SK-N-SH (cell line): ENCODE data around the gene SPTBN1. TPM values are rescaled to one million over a fixed set of nuclear protein-coding genes. Genes with fewer than 3 reads are reported as not detected.
A peak's percentile ranks its signal among the peaks of the same experiment; 100 is the strongest.

Experiments used
- CTCF ChIA-PET: fragments of 300-600, 350-600 bp; formaldehyde crosslinking; extraction: SDS; loops from one replicate; lab custom pipeline; 2021; lab: Yijun Ruan, JAX
- POLR2A ChIA-PET: fragments of 350-600 bp; sonication (Branson Sonifier 250); formaldehyde crosslinking; extraction: SDS; loops from one replicate; lab custom pipeline; 2020; ENCODE audit warnings: antibody characterized with exemption, inconsistent platforms; lab: Yijun Ruan, JAX
- DNase-seq: peaks from one replicate; pipeline ENCODE4 v3.0.0; 2012
- H2AFZ ChIP-seq: fragments of 200-600 bp; sonication (generic); 2 replicates; pipeline ENCODE4 v1.8.1; 2016; ENCODE audit warnings: antibody characterized with exemption, mild to moderate bottlenecking, low read depth
- H3F3A ChIP-seq: fragments of 200-600 bp; sonication (generic); replicated peaks from 2 replicates; pipeline ENCODE3; 2016; ENCODE audit warnings: antibody characterized with exemption, mild to moderate bottlenecking; ENCODE audit not compliant: insufficient read depth
- H3K27ac ChIP-seq, 2 experiments: fragments of 200-500 bp in 1 of 2; fragments of 200-600 bp in 1 of 2; sonication (Bioruptor generic) in 1 of 2; sonication (generic), shearing (Covaris generic) in 1 of 2; 2 replicates each; pipeline versions ENCODE4 v1.5.1 to v1.6.1; 2014 to 2016; ENCODE audit warnings: low read depth in 2 of 2, inconsistent platforms in 1 of 2, low read length in 1 of 2, mild to moderate bottlenecking in 1 of 2, mixed read lengths in 1 of 2
- H3K27me3 ChIP-seq: fragments of 200-600 bp; sonication (generic), shearing (Covaris generic); 2 replicates; pipeline ENCODE4 v1.6.1; 2016; ENCODE audit warnings: mixed run types; ENCODE audit not compliant: insufficient read depth
- H3K36me3 ChIP-seq, 2 experiments: fragments of 200-500 bp in 1 of 2; fragments of 200-600 bp in 1 of 2; sonication (Bioruptor generic) in 1 of 2; sonication (generic) in 1 of 2; replicated peaks in 1 of 2; 2 replicates each; pipeline versions ENCODE3 to v1.5.1; 2014 to 2016; ENCODE audit warnings: low read length in 1 of 2, mild to moderate bottlenecking in 1 of 2; ENCODE audit not compliant: insufficient read depth in 2 of 2, control insufficient read depth in 1 of 2
- H3K4me1 ChIP-seq, 2 experiments: fragments of 200-500 bp in 1 of 2; fragments of 200-600 bp in 1 of 2; sonication (Bioruptor generic) in 1 of 2; sonication (generic), shearing (Covaris generic) in 1 of 2; 2 replicates each; pipeline versions ENCODE4 v1.5.1 to v1.6.1; 2014 to 2016; ENCODE audit warnings: low read depth in 1 of 2, low read length in 1 of 2, mixed run types in 1 of 2; ENCODE audit not compliant: insufficient read depth in 2 of 2, control insufficient read depth in 1 of 2
- H3K4me2 ChIP-seq: fragments of 200-600 bp; sonication (generic), shearing (Covaris generic); 2 replicates; pipeline ENCODE4 v1.6.1; 2017; ENCODE audit warnings: mixed run types
- H3K4me3 ChIP-seq, 2 experiments: fragments of 200-500 bp in 1 of 2; fragments of 200-600 bp in 1 of 2; sonication (Bioruptor generic) in 1 of 2; sonication (generic), shearing (Covaris generic) in 1 of 2; 2 replicates each; pipeline versions ENCODE4 v1.5.1 to v1.8.1; 2014 to 2016; ENCODE audit warnings: low read depth in 2 of 2, inconsistent platforms in 1 of 2, low read length in 1 of 2, mild to moderate bottlenecking in 1 of 2, mixed read lengths in 1 of 2, moderate library complexity in 1 of 2
- H3K79me2 ChIP-seq: fragments of 200-600 bp; sonication (generic); 2 replicates; pipeline ENCODE4 v1.8.1; 2017; ENCODE audit warnings: mild to moderate bottlenecking; ENCODE audit not compliant: insufficient read depth
- H3K9ac ChIP-seq: fragments of 200-600 bp; sonication (generic); 2 replicates; pipeline ENCODE4 v1.6.1; 2017; ENCODE audit warnings: mixed run types
- H3K9me2 ChIP-seq: fragments of 200-600 bp; sonication (generic); 2 replicates; pipeline ENCODE4 v1.6.1; 2017; ENCODE audit warnings: mixed run types
- H3K9me3 ChIP-seq: fragments of 200-600 bp; sonication (generic); 2 replicates; pipeline ENCODE4 v1.6.1; 2017; ENCODE audit warnings: mixed run types, mild to moderate bottlenecking, moderate library complexity
- H4K20me1 ChIP-seq: fragments of 200-600 bp; sonication (generic); 2 replicates; pipeline ENCODE4 v1.6.1; 2017; ENCODE audit warnings: mild to moderate bottlenecking, mixed run types; ENCODE audit not compliant: insufficient read depth
- CHD2 ChIP-seq: fragments of 150-350 bp; IDR thresholded peaks from 2 replicates; pipeline ENCODE4 v1.6.1; 2018; ENCODE audit warnings: low read length; ENCODE audit not compliant: partially characterized antibody
- CTCF ChIP-seq: fragments of 200-600 bp; sonication (generic); IDR thresholded peaks from 2 replicates; pipeline ENCODE4 v1.6.1; 2017; ENCODE audit warnings: antibody characterized with exemption, mild to moderate bottlenecking, moderate library complexity
- EP300 ChIP-seq, 2 experiments: IDR thresholded peaks; 2 replicates each; pipeline versions ENCODE4 v1.4.0 to v1.6.1; 2012; ENCODE audit warnings: borderline replicate concordance in 1 of 2, low read depth in 1 of 2, low read length in 1 of 2
- FOSL2 ChIP-seq: IDR thresholded peaks from 2 replicates; pipeline ENCODE4 v1.4.0; 2012; ENCODE audit warnings: low read depth, mild to moderate bottlenecking, moderate library complexity, borderline replicate concordance
- GABPA ChIP-seq: IDR thresholded peaks from 2 replicates; pipeline ENCODE4 v1.4.0; 2012; ENCODE audit warnings: low read depth, mild to moderate bottlenecking
- GATA2 ChIP-seq: sonication (generic); formaldehyde crosslinking; IDR thresholded peaks from 2 replicates; pipeline ENCODE4 v1.5.0; 2020; ENCODE audit warnings: mild to moderate bottlenecking, missing genetic modification reagents
- MEF2A ChIP-seq: IDR thresholded peaks from 2 replicates; pipeline ENCODE4 v1.4.0; 2012; ENCODE audit warnings: low read depth, borderline replicate concordance
- MXI1 ChIP-seq: IDR thresholded peaks from 2 replicates; pipeline ENCODE4 v1.6.1; 2012; ENCODE audit warnings: mild to moderate bottlenecking, low read depth, low read length, improper control_type of control experiment
- NFIC ChIP-seq: IDR thresholded peaks from 2 replicates; pipeline ENCODE4 v1.4.0; 2012; ENCODE audit warnings: borderline replicate concordance
- PBX3 ChIP-seq: IDR thresholded peaks from 2 replicates; pipeline ENCODE4; 2012
- POLR2AphosphoS5 ChIP-seq: IDR thresholded peaks from 2 replicates; pipeline ENCODE4 v1.6.1; 2012; ENCODE audit warnings: low read depth, low read length
- RAD21 ChIP-seq: IDR thresholded peaks from 2 replicates; pipeline ENCODE4 v1.6.1; 2012; ENCODE audit warnings: mild to moderate bottlenecking, low read length
- RCOR1 ChIP-seq: fragments of 150-350 bp; IDR thresholded peaks from 2 replicates; pipeline ENCODE4 v1.6.1; 2017; ENCODE audit warnings: antibody characterized with exemption, low read length
- RFX5 ChIP-seq: IDR thresholded peaks from 2 replicates; pipeline ENCODE4 v1.6.1; 2012; ENCODE audit warnings: mild to moderate bottlenecking, improper control_type of control experiment, low read length
- RXRA ChIP-seq: IDR thresholded peaks from 2 replicates; pipeline ENCODE4 v1.4.0; 2012; ENCODE audit warnings: low read depth, mild to moderate bottlenecking, borderline replicate concordance
- SIN3A ChIP-seq: IDR thresholded peaks from 2 replicates; pipeline ENCODE4 v1.6.1; 2012; ENCODE audit warnings: low read depth, mild to moderate bottlenecking, low read length, moderate library complexity, borderline replicate concordance
- TAF1 ChIP-seq: IDR thresholded peaks from 2 replicates; pipeline ENCODE4 v1.6.1; 2012; ENCODE audit warnings: low read depth, mild to moderate bottlenecking, low read length, moderate library complexity, borderline replicate concordance
- TCF12 ChIP-seq: IDR thresholded peaks from 2 replicates; pipeline ENCODE4 v1.4.0; 2012
- TEAD4 ChIP-seq: IDR thresholded peaks from 2 replicates; pipeline ENCODE4 v1.4.0; 2012; ENCODE audit warnings: mild to moderate bottlenecking, borderline replicate concordance; ENCODE audit not compliant: insufficient read depth
- USF2 ChIP-seq: fragments of 150-350 bp; IDR thresholded peaks from 2 replicates; pipeline ENCODE4 v1.6.1; 2017; ENCODE audit warnings: antibody characterized with exemption, low read length, low read depth, borderline replicate concordance
- WGBS: methylation state at CpG from one replicate; pipeline ENCODE4 v1.1.6; 2017; ENCODE audit warnings: low lambda C conversion rate; 5-methylcytosine and 5-hydroxymethylcytosine counted together
- polyA plus RNA-seq, 3 experiments: library from polyadenylated mRNA; depleted of rRNA; stranded (reverse); fragments of >200 nt; gene quantifications; 2 replicates each; pipeline ENCODE4 v1.2.3, GENCODE V29; 2012
- TF ChIP-seq, protein P1 (sequence below): fragments of 150-350 bp; IDR thresholded peaks from 2 replicates; pipeline ENCODE4 v1.6.1; 2016; ENCODE audit warnings: mild to moderate bottlenecking, low read depth, low read length

The SPTBN1 gene
- polyA plus RNA-seq, 1 of the 3 experiments (the other 2 are of a cell fraction) = 29.1 TPM

GRCh38 chr2:54471221-54471711, 15.1 kb downstream of the SPTBN1 start:
- ChIA-PET POLR2A (interaction anchor here (0.7 kb wide), 1 partner anchor 722 kb away, joined by 3 read pairs; no protein-coding TSS in a partner anchor), CTCF (interaction anchor here (1.0 to 1.3 kb wide), 3 partner anchors 11 to 31 kb away, joined by 3 read pairs; no protein-coding TSS in a partner anchor)
- DNase-seq = no peak
- H3F3A ChIP-seq = peaks cover 17% of the 10 kb centered on the region
- no peaks in the 10 kb centered on the region for H3K36me3 ChIP-seq
- no peaks in the 10 kb centered on the region for H3K9me2 ChIP-seq
- no peak overlapping the region for H3K9ac ChIP-seq
- peak overlapping the region; percentile 48 to 86 for H3K27ac ChIP-seq
- no peaks in the 10 kb centered on the region for H3K9me3 ChIP-seq
- H3K4me3 ChIP-seq = no peak overlapping the region
- no peak overlapping the region for H2AFZ ChIP-seq
- peaks cover 34 to 38% of the 10 kb centered on the region in 2 experiments for H3K4me1 ChIP-seq
- peaks cover 69% of the 10 kb centered on the region for H4K20me1 ChIP-seq
- H3K4me2 ChIP-seq = 0 out of 2 replicates have a peak overlapping the region, but pooled peaks have one; percentile 29
- TF ChIP-seq CTCF (no peak), POLR2AphosphoS5 (no peak), GABPA (no peak), EP300 (IDR thresholded peaks at IDR 0.05; ENCODE audit: borderline replicate concordance in 1 of 2, low read depth in 1 of 2, low read length in 1 of 2) (peak in 1 of 2 experiments; percentile 23; a peak in 1 of 4 replicates), RCOR1 (peak; percentile 62; the same call in 1 of the 2 replicates), CHD2 (peak; percentile 38), PBX3 (peak; percentile 66), TCF12 (peak; percentile 46; the same call in 1 of the 2 replicates), TEAD4 (0 out of 2 replicates have a peak, but pooled peaks have one; percentile 31), NFIC (peak; percentile 91), FOSL2 (peak; percentile 11; the same call in 1 of the 2 replicates)
- no peaks in the 10 kb centered on the region for H3K27me3 ChIP-seq
- peaks cover 88% of the 10 kb centered on the region for H3K79me2 ChIP-seq
- 6% methylated on average over 1 of the region's 1 CpG for WGBS

DNA sequence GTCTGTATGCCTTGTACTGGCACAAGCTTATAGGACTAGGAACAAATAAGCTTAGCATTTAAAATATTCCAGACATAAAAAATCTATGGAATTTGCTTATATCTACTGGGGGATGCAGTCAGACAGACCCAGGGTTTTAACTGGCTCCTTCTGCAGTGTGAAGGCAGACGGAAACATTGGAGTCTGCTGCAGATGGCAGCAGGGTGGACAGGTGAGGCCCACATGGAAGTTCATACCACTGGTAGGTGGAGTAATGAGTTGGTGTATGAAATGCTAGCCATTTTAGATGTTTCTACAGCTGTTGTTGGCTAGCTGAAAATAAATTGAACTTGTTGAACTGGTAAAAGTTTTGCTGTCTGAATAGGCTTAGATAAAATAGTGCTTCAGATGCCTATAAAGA, 17.7 kb downstream of the SPTBN1 start:
- Histone ChIP-seq H3K36me3 (no peaks in the 10 kb centered on the region), H3K27me3 (no peaks in the 10 kb centered on the region), H3K4me1 (peaks cover 28 to 31% of the 10 kb centered on the region in 2 experiments), H3K4me3 (no peak overlapping the region), H3K4me2 (no peak overlapping the region), H3K79me2 (peaks cover 91% of the 10 kb centered on the region), H2AFZ (no peak overlapping the region), H3K27ac (no peak overlapping the region; a peak in 1 of 4 replicates), H3K9ac (no peak overlapping the region), H3F3A (peaks cover 17% of the 10 kb centered on the region), H3K9me2 (no peaks in the 10 kb centered on the region), H4K20me1 (peaks cover 81% of the 10 kb centered on the region), H3K9me3 (no peaks in the 10 kb centered on the region)
- CTCF ChIA-PET = interaction anchor here (0.7 kb wide), 1 partner anchor 9 kb away, joined by 3 read pairs; no protein-coding TSS in a partner anchor
- no peak for DNase-seq
- POLR2A ChIA-PET = no interaction called here
- WGBS = 90% methylated on average over 1 of the region's 1 CpG
- TF ChIP-seq, protein P1, sequence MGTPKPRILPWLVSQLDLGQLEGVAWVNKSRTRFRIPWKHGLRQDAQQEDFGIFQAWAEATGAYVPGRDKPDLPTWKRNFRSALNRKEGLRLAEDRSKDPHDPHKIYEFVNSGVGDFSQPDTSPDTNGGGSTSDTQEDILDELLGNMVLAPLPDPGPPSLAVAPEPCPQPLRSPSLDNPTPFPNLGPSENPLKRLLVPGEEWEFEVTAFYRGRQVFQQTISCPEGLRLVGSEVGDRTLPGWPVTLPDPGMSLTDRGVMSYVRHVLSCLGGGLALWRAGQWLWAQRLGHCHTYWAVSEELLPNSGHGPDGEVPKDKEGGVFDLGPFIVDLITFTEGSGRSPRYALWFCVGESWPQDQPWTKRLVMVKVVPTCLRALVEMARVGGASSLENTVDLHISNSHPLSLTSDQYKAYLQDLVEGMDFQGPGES = no peak
- TF ChIP-seq RAD21 = no peak
- no peak for TF ChIP-seq TAF1
- no peak for TF ChIP-seq CTCF
- no peak for TF ChIP-seq USF2
- TF ChIP-seq MXI1 = no peak
- TF ChIP-seq SIN3A = no peak
- no peak for TF ChIP-seq MEF2A
- TF ChIP-seq RFX5 = no peak
- no peak for TF ChIP-seq GATA2
- no peak for TF ChIP-seq FOSL2
- TF ChIP-seq RXRA = no peak
